Measurements from ENCODE around the gene MACROD2.

Gene MACROD2

DNA sequence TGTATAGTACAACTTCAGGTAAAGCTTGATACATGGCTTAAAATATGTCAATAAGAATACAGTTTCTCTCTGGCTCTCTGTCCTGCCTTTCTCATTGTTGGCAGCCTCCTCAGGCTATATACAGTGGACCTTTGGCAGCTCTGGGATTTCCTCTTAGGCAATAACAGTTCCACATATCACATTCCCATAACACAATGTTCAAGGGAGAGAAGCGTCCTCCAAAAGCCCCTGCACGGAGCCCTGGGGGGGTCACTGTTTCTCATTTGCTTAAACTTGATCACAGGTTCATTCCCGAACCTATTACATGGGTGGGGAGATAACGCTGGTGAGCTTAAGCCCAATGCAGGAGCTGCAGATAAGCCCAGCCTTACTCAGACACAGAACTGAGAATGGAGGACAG, 346.5 kb downstream of the MACROD2 start:
- no peak for DNase-seq (ENCODE audit: low read depth, low spot score)
- TF ChIP-seq, protein P1, sequence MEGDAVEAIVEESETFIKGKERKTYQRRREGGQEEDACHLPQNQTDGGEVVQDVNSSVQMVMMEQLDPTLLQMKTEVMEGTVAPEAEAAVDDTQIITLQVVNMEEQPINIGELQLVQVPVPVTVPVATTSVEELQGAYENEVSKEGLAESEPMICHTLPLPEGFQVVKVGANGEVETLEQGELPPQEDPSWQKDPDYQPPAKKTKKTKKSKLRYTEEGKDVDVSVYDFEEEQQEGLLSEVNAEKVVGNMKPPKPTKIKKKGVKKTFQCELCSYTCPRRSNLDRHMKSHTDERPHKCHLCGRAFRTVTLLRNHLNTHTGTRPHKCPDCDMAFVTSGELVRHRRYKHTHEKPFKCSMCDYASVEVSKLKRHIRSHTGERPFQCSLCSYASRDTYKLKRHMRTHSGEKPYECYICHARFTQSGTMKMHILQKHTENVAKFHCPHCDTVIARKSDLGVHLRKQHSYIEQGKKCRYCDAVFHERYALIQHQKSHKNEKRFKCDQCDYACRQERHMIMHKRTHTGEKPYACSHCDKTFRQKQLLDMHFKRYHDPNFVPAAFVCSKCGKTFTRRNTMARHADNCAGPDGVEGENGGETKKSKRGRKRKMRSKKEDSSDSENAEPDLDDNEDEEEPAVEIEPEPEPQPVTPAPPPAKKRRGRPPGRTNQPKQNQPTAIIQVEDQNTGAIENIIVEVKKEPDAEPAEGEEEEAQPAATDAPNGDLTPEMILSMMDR (IDR thresholded peaks at IDR 0.05; ENCODE audit: insufficient read depth, low read length, missing control alignments): no peak
- H3K4me3 ChIP-seq (ENCODE audit: low read depth, low read length): no peak overlapping the region
- POLR2A ChIA-PET: no interaction called here
- CTCF ChIA-PET: no interaction called here

DNA sequence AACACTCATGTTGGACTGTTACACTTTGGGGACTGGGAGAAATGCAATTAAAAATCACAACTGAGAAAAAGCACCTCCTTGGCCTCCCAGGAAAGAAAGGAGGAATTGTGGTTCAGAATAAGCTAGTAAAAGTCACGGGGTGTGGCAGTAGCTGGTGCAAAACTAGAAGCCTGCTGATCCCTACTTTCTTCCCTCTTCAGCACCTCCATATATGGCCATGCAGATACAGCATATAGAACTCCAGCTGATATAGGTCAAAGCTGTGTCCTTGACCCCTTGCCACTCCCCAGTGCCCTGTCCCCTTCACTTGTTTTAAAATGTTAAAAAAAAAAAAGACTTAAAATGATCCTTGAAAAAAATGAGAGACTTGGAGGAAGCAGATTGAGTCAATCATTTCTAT, 347.6 kb downstream of the MACROD2 start:
- H3K4me3 ChIP-seq (ENCODE audit: low read depth, low read length): no peak overlapping the region
- POLR2A ChIA-PET: no interaction called here
- TF ChIP-seq, protein P1 (IDR thresholded peaks at IDR 0.05; ENCODE audit: insufficient read depth, low read length, missing control alignments): no peak
- DNase-seq (ENCODE audit: low read depth, low spot score): no peak
- CTCF ChIA-PET: no interaction called here

DNA sequence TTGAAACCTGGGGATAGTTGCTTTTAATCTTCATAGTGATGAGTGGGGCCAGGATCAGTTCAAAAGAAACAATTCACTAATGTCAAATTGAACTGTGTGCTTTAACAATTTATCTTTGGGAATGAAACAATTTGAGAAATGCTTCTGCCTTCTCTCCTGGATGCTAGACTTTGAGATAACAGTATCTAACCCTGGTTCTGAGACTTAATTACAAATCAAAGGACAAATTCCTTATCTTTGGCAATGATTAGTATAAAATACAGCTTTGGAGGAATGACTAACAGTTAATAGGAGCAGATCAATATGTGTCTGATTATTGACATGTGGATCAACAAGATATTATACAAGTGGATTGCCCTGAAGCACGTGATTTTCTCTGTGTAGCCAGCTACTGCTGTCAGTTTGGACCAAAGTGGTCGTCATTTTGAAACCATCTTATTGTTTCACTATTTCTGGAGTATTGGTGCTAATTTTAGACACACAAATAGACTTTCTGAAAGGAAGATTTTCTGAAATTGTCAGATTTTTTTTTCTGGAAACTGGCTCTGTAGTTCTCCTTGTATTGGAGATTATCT, 348.3 kb downstream of the MACROD2 start:
- no peak overlapping the region for H3K4me3 ChIP-seq (ENCODE audit: low read depth, low read length)
- TF ChIP-seq, protein P1 (IDR thresholded peaks at IDR 0.05; ENCODE audit: insufficient read depth, low read length, missing control alignments): no peak
- CTCF ChIA-PET: no interaction called here
- no peak for DNase-seq (ENCODE audit: low read depth, low spot score)
- POLR2A ChIA-PET: no interaction called here

DNA sequence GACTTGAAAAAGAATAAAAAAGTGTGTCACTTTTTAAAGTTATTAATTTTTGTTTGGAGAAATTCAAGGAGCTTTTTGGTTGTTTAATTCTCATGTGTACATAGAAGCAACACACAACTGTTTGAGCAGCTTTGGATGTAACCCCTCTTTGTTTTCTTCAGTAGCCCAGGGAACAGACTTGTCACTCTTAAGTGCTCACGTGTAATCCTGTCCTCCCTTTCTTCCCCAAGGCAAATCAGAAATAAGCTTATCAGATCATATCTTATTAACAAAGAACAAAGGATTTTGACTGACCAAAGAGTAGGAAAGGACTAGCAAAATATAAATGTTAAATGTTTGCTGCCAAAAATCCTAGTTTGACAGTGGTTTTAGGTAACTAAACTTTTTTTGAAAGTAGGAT, 349.4 kb downstream of the MACROD2 start:
- TF ChIP-seq, protein P1 (IDR thresholded peaks at IDR 0.05; ENCODE audit: insufficient read depth, low read length, missing control alignments): no peak
- no peak for DNase-seq (ENCODE audit: low read depth, low spot score)
- ChIA-PET CTCF (no interaction called here), POLR2A (no interaction called here)
- H3K4me3 ChIP-seq (ENCODE audit: low read depth, low read length): no peak overlapping the region

DNA sequence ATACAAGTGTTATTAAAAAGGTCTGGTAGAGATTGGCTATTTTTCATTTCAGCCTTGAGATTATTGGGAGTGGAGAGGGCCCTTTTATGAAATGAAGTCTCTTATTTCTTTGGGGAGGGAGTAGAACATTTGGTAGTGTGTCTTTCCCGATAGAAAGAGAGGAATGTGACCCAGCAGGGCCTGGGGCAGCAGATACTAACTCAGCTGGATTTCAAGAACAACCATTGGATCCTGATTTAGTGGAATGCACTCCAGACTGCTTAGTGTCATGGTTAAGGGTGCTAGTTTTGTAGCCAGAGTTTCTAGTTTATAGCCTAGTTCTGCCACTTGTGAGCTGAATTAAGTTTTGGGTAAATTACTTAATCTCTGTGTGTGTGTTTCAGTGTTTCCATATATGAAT, 360.5 kb downstream of the MACROD2 start:
- TF ChIP-seq, protein P1 (IDR thresholded peaks at IDR 0.05; ENCODE audit: insufficient read depth, low read length, missing control alignments): no peak
- DNase-seq (ENCODE audit: low read depth, low spot score): no peak
- no peak overlapping the region for H3K4me3 ChIP-seq (ENCODE audit: low read depth, low read length)
- POLR2A ChIA-PET: no interaction called here
- CTCF ChIA-PET: no interaction called here

DNA sequence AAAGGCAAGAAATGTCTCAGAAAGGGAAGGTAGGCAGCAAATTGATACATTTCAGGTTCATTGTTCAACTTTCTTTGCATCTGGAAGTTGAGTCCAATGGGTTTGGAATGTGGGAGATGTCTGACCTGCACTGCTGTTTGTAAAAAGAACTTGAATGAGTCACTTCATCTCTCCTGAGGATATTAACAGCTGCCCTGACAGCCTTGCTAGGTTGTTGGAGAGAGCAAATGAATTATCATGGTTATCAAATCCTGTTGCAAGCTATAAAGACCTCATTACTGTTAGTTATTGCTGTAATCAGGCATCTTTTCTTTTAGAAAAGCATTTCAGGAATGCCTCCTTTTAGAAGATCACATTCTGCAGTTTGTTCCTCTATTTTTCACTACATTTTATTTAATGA, 365.1 kb downstream of the MACROD2 start:
- CTCF ChIA-PET: no interaction called here
- TF ChIP-seq, protein P1 (IDR thresholded peaks at IDR 0.05; ENCODE audit: insufficient read depth, low read length, missing control alignments): no peak
- H3K4me3 ChIP-seq (ENCODE audit: low read depth, low read length): no peak overlapping the region
- DNase-seq (ENCODE audit: low read depth, low spot score): no peak
- POLR2A ChIA-PET: no interaction called here
